GM18873 (cell line): Measurements from ENCODE around the gene COX6A1.
"Not testable (repeated sequence)": the region's sequence is repeated elsewhere in the genome, so short reads cannot be mapped to it uniquely, and the experiment has no call there.

ENCODE experiments used
- ATAC-seq: cut with Tn5 transposase; IDR thresholded peaks from one replicate; pipeline ENCODE4 v1.9.1; 2021; ENCODE audit warnings: mild to moderate bottlenecking, moderate library complexity, moderate number of reproducible peaks; ENCODE audit not compliant: unreplicated experiment, low FRiP score

COX6A1 gene

DNA sequence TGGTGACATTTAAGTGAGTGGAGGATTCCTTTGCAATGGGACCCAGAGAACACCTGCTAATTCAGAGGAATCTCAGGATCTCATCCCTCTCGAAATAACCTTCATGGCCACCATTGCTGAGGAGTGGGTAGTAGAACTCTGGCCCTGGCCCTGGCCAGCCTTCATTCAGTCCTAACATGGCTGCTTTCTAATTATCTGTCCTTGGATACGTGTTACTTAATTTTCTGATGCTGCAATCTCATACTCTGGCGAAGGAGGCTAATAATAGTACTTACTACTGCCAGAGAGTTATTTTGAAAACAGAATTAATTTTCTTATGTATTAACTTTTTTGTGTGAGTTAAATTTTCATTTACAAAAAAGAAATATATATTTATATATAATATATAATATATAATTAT lies 12.1 kb upstream of the COX6A1 start:
- no peak for ATAC-seq

DNA sequence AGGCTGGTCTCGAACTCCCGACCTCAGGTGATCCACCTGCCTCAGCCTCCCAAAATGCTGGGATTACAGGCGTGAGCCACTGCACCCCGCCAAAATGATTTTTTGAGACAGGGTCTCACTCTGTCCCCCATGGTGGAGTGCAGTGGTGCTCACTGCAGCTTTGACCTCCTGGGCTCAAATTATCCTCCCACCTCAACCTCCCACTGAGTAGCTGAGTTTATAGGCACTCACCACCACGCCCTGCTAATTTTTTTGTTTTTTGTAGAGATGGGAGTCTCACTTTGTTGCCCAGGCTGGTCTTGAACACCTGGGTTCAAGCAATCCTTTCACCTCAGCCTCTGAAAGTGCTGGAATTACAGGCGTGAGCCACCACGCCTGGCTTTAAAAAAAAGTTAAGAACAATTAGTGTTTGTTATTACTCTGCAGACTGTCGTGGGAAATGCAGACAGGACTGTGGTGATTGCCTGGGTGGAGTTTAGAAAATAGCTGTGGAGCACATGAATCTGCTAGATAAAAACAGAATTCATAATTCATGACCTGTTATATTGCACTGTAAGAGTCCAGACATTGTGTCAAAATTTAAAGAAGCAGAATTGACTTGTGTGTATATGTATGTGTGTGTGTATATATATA lies 9.2 kb upstream of the COX6A1 start:
- ATAC-seq = no peak

DNA sequence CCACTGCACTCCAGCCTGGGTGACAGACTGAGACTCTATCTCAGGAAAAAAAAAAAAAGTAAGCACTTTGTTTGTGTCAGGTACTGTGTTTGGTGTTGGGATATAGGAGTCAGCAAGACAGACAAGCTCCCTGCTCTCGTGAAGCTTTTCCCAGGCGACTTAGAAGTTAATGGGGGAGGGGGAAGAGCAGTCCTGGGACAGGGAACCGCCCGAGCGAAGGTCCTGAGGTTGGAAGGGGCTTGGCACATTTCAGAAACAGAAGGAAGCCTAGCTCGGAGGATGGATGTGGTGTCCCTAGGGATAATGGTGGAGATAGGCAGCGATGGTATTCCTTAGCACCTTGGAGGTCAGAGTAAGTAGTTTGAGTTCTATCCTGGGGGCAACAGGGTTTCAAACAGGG lies 8.5 kb upstream of the COX6A1 start:
- no peak for ATAC-seq

DNA sequence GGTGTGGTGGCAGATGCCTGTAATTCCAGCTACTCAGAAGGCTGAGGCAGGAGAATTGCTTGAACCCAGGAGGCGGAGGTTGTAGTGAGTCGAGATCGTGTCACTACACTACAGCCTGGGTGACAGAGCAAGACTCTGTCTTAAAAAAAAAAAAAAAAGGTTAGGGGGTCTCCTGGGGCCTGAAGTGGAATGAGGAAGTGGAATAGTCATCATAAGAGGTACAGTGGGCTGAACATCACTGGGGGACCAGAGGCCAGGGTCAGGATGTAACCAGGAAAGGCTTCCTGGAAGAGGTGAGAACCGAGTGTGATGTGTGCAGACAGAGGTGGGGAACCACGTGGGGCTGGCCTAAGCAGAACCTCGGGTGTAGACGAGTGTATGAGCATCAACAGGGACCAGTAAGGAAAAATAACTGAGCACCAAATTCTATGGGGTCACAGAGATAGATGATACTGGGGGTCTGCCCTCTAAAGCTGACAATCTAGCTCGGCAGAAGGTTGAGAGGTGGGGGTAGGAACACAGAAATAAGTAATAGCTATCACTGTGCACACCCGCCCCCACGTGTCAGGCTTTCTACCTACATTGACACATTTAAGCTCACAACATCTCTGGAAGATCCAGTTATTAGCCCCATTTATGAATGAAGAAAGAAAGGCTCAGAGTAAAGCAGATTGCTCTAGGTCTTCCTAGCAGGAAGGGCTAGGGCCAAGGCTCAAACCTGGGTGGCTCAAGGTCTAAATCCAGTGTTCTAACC lies 5.0 kb upstream of the COX6A1 start:
- ATAC-seq = no peak

DNA sequence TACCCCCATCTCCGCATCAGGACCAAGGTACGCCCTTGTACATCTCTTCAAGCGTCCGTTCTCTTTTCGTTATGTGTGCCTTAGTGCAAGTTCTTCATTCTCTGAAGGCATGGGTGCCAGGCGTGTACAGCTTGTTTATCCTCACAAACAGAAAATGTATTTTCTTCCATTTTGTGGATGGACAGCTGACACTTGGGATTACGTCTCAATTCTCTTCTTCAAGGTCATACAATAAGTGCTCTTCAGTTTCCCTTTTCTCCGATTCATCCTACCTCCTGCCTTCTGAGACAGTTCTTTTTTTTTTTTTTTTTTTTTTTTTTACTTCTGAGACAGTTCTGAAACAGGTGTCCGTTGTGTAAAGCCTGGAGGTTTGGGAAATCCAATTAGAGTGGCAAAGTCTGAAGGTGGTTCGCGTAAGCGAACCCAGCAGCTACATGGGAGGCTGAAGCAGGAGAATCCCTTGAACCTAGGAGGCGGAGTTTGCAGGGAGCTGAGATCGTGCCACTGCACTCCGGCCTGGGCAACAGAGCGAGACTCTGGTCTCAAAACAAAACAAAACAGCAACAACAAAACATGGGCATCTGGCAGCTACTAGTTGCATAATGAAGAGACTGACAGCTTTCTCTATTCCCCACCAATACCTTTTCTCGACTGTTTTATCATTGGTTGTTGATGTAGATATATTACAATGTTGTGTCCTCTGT lies 734 bp downstream of the COX6A1 start:
- ATAC-seq = no peak

DNA sequence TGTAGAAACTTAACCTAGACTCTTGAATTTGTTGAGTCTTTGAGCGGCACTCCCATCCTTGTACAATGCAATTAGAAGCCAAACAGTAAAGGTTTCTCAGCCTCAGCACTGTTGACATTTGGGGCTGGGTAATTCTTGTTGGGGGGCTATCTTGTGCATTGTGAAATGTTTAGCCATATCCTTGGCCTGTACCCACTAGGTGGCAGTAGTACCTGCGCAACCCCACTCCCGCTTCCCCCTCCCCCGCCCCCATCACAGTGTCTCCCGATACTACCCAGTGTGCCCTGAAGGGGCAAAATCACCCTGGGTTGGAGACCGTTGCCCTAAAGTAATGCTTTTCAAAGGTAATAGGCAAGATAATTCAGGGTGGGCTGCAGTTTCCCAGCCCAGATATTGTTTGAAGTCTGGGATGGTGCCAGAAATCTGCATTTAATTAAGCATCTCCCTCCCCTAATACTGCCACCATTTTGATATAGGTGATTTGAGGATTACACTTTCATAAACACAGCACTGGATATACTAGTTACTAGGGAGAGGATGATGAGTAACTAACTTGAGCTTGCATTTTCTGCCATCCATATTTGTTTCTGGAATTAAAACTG lies 1.8 kb downstream of the COX6A1 start:
- ATAC-seq = no peak

DNA sequence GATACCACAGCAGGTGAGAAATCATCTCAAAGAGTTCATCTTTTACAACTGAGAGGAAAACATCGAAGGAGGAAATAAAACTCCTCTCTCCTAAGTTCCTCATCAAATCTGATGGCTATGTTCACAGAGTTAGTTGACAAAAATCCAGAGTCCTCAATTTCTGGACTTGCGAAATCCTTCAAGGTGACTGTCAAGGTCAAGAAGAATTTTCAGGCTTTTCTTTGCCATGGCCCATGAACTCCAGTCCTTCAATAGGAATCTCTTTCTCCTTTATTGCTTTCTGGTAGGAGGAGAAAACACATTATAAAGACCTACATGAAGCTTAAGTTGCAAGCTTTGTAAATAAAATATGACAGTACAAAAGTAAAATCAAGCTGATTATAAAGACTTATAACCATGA lies 6.8 kb downstream of the COX6A1 start:
- no peak for ATAC-seq

DNA sequence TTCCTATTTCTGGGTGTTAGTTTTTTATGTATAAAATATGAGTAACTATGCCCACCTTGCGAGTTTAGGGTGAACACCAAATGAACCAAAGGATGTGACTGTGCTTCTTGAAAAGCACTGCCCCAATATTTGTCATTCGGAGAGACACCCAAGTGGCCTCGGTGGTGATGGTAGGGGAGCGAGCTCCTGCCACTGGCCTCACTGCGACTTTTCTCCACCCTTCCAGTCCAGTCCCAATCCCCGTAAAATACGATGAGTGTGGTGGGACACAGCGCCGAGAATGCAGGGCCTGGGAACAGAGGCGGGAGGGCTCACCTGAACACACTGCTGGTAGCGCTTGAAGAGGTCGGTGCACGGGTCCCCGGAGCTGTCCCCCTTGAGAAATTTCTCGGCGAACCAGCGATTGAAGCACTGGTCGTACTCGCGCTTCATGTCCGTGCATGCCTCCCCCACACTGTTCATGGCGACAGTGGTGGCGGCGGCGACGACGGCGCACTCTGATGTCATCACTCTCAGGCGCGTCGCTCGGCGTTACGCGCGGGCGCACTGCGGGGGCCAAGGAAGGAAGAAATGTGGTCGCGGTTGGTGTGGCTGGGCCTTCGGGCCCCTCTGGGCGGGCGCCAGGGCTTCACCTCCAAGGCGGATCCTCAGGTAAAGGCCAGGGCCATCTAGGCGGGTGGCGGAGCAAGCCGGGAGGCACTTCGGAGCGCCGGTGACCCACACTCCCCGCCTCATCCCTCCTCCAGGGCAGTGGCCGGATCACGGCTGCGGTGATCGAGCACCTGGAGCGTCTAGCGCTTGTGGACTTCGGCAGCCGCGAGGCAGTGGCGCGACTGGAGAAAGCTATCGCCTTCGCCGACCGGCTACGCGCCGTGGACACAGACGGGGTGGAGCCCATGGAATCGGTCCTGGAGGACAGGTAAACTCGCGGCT lies 8.3 kb downstream of the COX6A1 start, which contains the start of the genes GATC and TRIAP1:
Gene GATC (plus strand): TSS at position 534 of the 933 bp plus-strand sequence. CDS start 37 bp downstream, at position 571.
Gene TRIAP1 (minus strand): TSS at position 474 of the 933 bp plus-strand sequence. CDS start 12 bp downstream, at position 462.
- peak; percentile 87 for ATAC-seq

DNA sequence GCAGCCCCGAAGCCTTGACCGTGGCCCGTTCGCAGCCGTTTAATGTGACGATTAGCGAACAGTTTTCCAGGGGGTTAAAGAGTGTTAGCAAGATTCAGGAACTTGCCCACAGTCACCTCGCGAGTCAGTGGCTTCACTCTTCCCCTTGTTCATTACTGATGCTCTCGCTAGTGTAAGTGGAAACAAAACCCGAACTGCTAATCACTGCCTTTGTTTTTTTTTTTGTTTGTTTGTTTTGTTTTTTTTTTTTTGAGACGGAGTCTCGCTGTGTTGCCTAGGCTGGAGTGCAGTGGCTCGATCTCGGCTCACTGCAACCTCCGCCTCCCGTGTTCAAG lies 8.9 kb downstream of the COX6A1 start:
- not testable (repeated sequence) for ATAC-seq

DNA sequence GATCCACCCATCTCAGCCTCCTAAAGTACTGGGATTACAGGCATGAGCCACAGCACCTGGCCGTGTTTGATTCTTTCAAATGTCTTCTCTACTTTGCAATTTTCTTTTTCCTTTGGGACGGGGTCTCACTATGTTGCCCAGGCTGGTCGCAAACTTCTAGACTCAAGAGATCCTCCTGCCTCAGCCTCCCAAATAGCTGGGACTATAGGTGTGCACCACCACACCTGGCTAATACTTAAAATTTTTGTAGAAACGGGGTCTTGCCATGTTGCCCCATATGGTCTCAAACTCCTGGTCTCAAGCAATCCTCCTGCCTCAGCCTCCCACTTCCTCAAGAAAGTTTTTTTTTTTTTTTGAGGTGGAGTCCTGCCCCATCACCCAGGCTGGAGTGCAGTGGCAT lies 10.1 kb downstream of the COX6A1 start:
- no peak for ATAC-seq

DNA sequence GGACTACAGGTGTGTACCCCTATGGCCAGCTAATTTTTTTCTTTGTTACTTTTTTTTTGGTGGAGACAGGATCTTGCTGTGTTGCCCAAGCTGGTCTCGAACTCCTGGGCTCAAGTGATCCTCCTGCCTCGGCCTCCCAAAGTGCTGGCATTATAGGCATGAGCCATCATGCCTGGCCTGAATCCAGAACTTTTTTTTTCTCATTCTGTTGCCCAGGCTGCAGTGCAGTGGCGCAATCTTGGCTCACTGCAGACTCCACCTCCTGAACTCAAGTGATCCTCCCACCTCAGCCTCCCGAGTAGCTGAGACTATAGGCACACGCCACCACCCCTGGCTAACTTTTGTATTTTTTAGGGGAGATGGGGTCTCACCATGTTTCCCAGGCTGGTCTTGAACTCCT lies 14.6 kb downstream of the COX6A1 start:
- not testable (repeated sequence) for ATAC-seq

DNA sequence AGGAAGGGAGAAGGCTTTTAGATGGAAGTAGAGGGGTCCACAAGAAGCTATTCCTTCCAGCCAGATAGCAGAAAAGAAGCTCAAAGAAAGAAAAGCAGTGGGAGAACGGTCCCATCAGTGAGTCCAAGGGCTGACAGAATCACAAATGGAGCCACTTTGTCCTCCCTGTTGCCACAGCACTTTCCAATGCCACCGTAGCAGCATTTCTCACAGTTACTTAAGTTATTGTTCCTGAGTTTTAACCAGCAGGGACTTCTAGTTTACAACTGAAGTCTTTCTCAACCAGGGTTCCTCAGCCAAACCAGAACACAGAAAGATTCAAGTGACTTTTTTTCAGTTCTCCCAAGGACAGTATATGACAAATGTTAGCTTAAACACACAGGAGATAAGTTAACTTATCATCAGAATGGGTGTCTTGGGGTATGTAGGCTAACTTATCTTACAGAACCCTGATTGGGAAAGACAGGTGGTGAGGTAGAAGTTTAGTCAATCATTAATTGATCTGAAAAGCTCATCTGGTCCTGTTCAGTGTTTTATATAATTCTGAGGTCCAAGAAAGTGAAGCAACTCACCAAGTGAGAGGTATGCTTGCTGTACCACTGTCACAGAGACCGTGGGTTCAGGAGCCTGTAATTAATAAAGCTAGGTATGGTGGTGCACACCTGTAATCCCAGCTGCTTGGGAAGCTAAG lies 15.3 kb downstream of the COX6A1 start:
- no peak for ATAC-seq

DNA sequence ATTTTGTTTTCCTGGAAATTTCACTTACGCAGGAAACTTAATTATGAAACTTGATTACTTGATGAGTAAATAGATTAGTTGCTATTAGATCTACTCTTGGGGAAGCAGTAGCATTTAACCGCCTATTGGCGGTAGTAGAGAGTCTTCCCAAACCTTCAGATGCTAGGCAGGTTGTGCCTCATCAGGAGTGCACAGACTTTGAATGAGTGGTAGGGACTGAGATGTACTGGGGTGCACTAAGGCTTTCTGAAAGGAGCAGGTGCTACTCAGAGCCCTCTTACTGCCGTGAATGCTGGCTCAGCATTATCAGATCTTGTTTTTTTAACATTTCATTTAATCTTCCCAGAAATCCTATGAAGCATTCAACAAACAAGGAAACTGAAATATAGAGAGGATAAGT lies 16.1 kb downstream of the COX6A1 start:
- no peak for ATAC-seq

DNA sequence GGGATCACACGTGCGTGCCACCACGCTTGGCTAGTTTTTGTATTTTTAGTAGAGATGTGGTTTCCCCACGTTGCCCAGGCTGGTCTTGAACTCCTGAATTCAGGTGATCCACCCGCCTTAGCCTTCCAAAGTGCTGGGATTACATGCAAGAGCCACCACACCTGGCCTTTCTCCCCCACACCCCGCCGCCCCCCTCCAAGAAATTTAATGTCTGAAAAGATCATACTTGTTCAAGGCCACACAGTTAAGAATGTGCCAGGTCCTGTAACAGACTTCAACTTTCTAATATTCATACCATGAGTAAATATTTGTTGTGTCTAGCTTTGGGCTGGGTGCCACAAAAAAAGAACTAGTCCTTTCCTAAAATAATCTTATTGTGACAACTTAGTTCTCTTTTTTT lies 17.4 kb downstream of the COX6A1 start:
- ATAC-seq = no peak

DNA sequence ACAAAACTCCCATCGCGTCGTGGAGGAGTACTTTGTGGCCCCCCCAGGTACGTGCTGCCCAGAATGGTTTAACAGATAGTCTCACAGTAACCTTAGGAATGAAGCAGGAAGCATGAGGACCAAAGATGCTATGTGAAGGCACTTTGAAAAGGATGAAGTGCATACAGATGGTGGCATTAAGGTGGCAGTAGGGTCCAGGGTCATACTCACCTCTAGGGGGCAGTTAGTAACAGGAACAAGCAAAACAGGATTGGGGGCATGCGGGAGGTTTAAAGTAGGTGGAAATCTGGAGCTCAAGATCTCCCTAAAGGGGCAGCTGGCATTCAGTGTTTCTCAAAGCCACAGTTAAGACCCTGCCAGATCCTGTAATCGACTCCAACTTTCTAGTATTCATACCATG lies 19.2 kb downstream of the COX6A1 start:
- ATAC-seq = no peak

DNA sequence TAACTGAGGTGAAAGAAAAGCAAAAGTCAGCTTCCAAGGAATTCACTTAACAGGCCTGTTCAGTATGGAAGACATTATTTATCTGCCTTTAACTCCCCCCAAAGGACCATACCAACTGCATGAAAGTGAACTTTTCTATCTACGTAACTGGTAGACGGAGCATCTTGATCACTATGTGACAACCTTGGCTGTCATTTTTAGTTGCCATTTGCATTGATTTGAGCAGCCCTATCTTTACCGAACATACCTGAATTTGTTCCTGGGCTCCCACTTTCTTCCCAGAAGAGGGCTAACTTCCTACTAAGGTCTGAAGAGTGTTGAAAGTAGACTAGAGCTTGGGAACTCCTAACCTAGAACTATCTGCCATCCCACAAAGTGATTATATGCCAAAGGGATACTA lies 22.2 kb downstream of the COX6A1 start:
- ATAC-seq = no peak

DNA sequence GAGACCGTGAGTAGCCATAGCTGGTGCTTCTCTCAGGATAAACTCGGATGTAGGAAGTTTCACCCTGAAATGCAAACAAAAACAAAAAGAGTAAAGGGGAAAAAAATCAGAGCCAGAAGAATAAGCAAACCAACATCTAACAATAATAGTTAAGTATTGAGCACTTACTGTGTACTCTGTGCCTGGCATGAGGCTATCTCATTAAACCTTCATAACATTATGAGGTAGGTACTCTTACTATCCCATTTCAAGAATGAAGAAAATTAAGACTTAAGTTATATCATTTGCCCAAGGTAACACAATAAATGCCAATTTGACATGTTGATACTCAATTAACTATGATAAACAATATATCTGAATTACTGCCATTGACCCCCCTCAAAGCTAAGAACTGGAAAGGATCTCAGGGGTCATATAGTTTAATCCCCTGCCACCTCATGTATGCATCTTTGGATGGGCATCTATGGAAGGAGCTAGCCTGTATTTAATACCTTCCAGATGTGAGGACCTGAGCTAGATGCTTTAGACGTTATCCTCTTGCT lies 24.3 kb downstream of the COX6A1 start:
- ATAC-seq = no peak

DNA sequence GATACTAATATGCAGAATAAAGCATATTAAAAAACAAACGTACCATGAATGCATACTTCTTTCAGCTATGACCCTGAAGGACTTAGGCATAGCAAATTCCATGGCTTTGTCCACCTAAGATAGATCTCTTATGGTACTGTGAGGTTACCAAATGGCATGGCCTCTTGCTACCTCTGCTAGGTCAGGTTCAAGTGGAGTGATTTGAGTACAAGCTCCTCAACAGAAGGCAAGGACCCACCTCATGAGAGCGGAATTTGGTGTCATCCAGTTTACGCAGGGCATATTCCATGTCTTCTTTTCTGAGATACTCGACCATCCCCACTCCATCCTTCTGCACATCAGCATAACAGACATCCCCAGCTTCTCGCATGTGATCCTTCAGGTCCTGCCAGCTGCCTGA lies 25.8 kb downstream of the COX6A1 start:
- no peak for ATAC-seq

DNA sequence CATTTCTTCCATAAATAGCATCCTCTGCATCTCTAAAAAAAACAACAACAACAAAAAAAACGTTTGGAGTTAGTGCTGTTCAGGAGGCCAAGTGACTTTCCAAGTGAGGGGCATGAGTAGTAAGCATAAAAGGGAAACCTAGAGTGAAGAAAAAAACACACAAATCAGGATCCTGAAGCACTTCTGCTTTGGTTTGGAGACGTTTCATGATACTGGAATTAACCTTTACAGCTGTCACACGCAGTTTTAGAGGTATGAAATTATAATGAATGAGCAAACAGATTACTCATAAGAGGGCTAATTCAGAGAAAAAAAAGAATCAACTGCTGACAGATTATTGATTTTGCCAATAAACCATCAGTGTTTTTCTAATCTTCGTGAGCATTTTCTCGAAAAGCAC lies 27.8 kb downstream of the COX6A1 start:
- ATAC-seq = no peak
